ENCODE measurements around the gene TBC1D3B.

DNA sequence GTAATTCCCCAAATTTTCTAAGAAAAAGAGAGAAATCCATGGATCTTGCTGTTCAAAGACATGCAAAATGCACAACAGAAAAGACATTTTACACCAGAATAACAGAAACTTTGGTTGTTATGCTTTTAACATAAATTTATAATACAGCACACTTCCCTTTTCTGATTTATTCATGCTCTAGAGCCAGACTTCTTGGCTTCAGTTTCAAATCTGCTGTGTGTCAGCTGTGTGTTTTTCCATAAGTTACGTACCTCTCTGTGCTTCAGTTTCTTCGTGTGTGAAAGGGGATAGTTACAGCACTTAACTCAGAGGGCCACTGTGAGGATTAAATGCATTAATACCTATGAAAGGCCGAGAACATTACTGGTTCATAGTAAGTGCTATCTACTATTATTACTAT, 26.9 kb upstream of the TBC1D3B start:
- no peak for TF ChIP-seq POLR2AphosphoS2 (conservative IDR thresholded peaks at IDR 0.05; ENCODE audit: low read length)
- TF ChIP-seq, protein P1, sequence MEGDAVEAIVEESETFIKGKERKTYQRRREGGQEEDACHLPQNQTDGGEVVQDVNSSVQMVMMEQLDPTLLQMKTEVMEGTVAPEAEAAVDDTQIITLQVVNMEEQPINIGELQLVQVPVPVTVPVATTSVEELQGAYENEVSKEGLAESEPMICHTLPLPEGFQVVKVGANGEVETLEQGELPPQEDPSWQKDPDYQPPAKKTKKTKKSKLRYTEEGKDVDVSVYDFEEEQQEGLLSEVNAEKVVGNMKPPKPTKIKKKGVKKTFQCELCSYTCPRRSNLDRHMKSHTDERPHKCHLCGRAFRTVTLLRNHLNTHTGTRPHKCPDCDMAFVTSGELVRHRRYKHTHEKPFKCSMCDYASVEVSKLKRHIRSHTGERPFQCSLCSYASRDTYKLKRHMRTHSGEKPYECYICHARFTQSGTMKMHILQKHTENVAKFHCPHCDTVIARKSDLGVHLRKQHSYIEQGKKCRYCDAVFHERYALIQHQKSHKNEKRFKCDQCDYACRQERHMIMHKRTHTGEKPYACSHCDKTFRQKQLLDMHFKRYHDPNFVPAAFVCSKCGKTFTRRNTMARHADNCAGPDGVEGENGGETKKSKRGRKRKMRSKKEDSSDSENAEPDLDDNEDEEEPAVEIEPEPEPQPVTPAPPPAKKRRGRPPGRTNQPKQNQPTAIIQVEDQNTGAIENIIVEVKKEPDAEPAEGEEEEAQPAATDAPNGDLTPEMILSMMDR (IDR thresholded peaks at IDR 0.05), result no peak
- TF ChIP-seq, protein P2, sequence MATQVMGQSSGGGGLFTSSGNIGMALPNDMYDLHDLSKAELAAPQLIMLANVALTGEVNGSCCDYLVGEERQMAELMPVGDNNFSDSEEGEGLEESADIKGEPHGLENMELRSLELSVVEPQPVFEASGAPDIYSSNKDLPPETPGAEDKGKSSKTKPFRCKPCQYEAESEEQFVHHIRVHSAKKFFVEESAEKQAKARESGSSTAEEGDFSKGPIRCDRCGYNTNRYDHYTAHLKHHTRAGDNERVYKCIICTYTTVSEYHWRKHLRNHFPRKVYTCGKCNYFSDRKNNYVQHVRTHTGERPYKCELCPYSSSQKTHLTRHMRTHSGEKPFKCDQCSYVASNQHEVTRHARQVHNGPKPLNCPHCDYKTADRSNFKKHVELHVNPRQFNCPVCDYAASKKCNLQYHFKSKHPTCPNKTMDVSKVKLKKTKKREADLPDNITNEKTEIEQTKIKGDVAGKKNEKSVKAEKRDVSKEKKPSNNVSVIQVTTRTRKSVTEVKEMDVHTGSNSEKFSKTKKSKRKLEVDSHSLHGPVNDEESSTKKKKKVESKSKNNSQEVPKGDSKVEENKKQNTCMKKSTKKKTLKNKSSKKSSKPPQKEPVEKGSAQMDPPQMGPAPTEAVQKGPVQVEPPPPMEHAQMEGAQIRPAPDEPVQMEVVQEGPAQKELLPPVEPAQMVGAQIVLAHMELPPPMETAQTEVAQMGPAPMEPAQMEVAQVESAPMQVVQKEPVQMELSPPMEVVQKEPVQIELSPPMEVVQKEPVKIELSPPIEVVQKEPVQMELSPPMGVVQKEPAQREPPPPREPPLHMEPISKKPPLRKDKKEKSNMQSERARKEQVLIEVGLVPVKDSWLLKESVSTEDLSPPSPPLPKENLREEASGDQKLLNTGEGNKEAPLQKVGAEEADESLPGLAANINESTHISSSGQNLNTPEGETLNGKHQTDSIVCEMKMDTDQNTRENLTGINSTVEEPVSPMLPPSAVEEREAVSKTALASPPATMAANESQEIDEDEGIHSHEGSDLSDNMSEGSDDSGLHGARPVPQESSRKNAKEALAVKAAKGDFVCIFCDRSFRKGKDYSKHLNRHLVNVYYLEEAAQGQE (IDR thresholded peaks at IDR 0.05), result no peak
- TF ChIP-seq, protein P3, sequence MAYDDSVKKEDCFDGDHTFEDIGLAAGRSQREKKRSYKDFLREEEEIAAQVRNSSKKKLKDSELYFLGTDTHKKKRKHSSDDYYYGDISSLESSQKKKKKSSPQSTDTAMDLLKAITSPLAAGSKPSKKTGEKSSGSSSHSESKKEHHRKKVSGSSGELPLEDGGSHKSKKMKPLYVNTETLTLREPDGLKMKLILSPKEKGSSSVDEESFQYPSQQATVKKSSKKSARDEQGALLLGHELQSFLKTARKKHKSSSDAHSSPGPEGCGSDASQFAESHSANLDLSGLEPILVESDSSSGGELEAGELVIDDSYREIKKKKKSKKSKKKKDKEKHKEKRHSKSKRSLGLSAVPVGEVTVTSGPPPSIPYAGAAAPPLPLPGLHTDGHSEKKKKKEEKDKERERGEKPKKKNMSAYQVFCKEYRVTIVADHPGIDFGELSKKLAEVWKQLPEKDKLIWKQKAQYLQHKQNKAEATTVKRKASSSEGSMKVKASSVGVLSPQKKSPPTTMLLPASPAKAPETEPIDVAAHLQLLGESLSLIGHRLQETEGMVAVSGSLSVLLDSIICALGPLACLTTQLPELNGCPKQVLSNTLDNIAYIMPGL (CRISPR knock-in tag; IDR thresholded peaks at IDR 0.05; ENCODE audit: borderline replicate concordance), result no peak
- TF ChIP-seq RAD21 (conservative IDR thresholded peaks at IDR 0.05 in 1 of 2, IDR thresholded peaks at IDR 0.05 in 1 of 2), result no peak
- no peak for TF ChIP-seq ESRRA (IDR thresholded peaks at IDR 0.05; ENCODE audit: borderline replicate concordance, low read length)
- TF ChIP-seq JUN (IDR thresholded peaks at IDR 0.05), result no peak
- no peak for TF ChIP-seq POLR2A (IDR thresholded peaks at IDR 0.05; ENCODE audit: low read length)
- TF ChIP-seq, protein P4, sequence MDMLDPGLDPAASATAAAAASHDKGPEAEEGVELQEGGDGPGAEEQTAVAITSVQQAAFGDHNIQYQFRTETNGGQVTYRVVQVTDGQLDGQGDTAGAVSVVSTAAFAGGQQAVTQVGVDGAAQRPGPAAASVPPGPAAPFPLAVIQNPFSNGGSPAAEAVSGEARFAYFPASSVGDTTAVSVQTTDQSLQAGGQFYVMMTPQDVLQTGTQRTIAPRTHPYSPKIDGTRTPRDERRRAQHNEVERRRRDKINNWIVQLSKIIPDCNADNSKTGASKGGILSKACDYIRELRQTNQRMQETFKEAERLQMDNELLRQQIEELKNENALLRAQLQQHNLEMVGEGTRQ (IDR thresholded peaks at IDR 0.05), result no peak

Measured in A549 (cell line).